ENCODE data around the gene TMCC1. TPM values are rescaled to one million over a fixed set of nuclear protein-coding genes. Genes with fewer than 3 reads are reported as not detected.

Gene TMCC1
- total and polyA plus RNA-seq, 2 donors (not counting 3 experiments of a cell fraction or from before 2014, with no cell fraction given) = 17.4 to 38.4 TPM

- H3K9me1 ChIP-seq (replicated peaks; ENCODE audit: control insufficient read depth, extremely low read depth, insufficient read depth, low read length) = no peaks in the 10 kb centered on the region
- H3K36me3 ChIP-seq (ENCODE audit: control insufficient read depth in 2 of 2, extremely low read depth in 1 of 2, insufficient read depth in 2 of 2, low read length in 2 of 2) = no peaks in the 10 kb centered on the region
- TF ChIP-seq POLR2AphosphoS5 (IDR thresholded peaks at IDR 0.05; ENCODE audit: insufficient read depth, low read depth, low read length) (no peak), EZH2 (IDR thresholded peaks at IDR 0.05; ENCODE audit: borderline replicate concordance, low read depth, low read length, severe bottlenecking) (no peak), MAX (IDR thresholded peaks at IDR 0.05; ENCODE audit: insufficient read depth, insufficient read length) (no peak), CTCF (IDR thresholded peaks at IDR 0.05; ENCODE audit: extremely low read depth in 1 of 2, insufficient read depth in 1 of 2, low read depth in 1 of 2, low read length in 2 of 2) (no peak), MYC (IDR thresholded peaks at IDR 0.05; ENCODE audit: low read depth, low read length) (no peak), GATA2 (IDR thresholded peaks at IDR 0.05; ENCODE audit: insufficient read depth, insufficient read length, low read depth, low read length) (no peak), POLR2A (IDR thresholded peaks at IDR 0.05; ENCODE audit: low read depth, low read length) (no peak), JUN (IDR thresholded peaks at IDR 0.05; ENCODE audit: borderline replicate concordance, insufficient read depth, insufficient read length, low read depth) (no peak), FOS (IDR thresholded peaks at IDR 0.05; ENCODE audit: borderline replicate concordance, insufficient read depth, low read length) (no peak)
- H3K9ac ChIP-seq (replicated peaks; ENCODE audit: extremely low read depth, insufficient read depth, low read length) = no peak overlapping the region
- no peak overlapping the region for H3K4me2 ChIP-seq (ENCODE audit: insufficient read depth, low read length)
- H3K79me2 ChIP-seq (ENCODE audit: control insufficient read depth, insufficient read depth, low read length) = no peaks in the 10 kb centered on the region
- H3K4me3 ChIP-seq (replicated peaks in 1 of 3; ENCODE audit: insufficient read depth in 1 of 3, low read depth in 1 of 3, low read length in 3 of 3) = no peak overlapping the region
- no peaks in the 10 kb centered on the region for H3K4me1 ChIP-seq (ENCODE audit: control insufficient read depth, extremely low read depth, insufficient read depth, low read length)
- H4K20me1 ChIP-seq (replicated peaks; ENCODE audit: control insufficient read depth, extremely low read depth, insufficient read depth, low read length) = peaks cover 3% of the 10 kb centered on the region
- H3K9me3 ChIP-seq (replicated peaks; ENCODE audit: control insufficient read depth, insufficient read depth, low read length) = no peaks in the 10 kb centered on the region
- POLR2A ChIA-PET = no interaction called here
- intact Hi-C loops (cut with micrococcal nuclease) (no loop called here), dilution Hi-C loops (cut with MboI; ENCODE audit: extremely low pct_ligation_motif_present, low sequenced_read_pairs) (no loop called here)
- no peak for DNase-seq (ENCODE audit: low read depth, low spot score)
- no peak overlapping the region for H3K27ac ChIP-seq (ENCODE audit: insufficient read depth, low read depth, low read length)
- H2AFZ ChIP-seq (ENCODE audit: low read depth, low read length) = no peak overlapping the region
- CTCF ChIA-PET = interaction anchor here (1.0 kb wide), 1 partner anchor 36 kb away, joined by 3 read pairs; no protein-coding TSS in a partner anchor
- FAIRE-seq = no peak
- no peaks in the 10 kb centered on the region for H3K27me3 ChIP-seq (ENCODE audit: control insufficient read depth in 2 of 2, insufficient read depth in 2 of 2, low read length in 2 of 2)
- no TSS peak for BruUV-seq (replicated peaks)
Measured at GRCh38 chr3:129775870-129776269, 117.6 kb downstream of the TMCC1 start.
